ENCODE data around the gene SGMS2.

GRCh38 chr4:107791902-107792301, 32.8 kb upstream of the SGMS2 start:
- TF ChIP-seq CTCF (IDR thresholded peaks at IDR 0.05; ENCODE audit: low read length) (no peak), EZH2phosphoT487 (IDR thresholded peaks at IDR 0.05; ENCODE audit: low read length) (no peak)
